Measurements from ENCODE around the gene MYOZ1. TPM values are rescaled to one million over a fixed set of nuclear protein-coding genes. Genes with fewer than 3 reads are reported as not detected.

MYOZ1 gene
- total and polyA plus RNA-seq, 2 of the 8 experiments (the other 6 are each of a cell fraction or from before 2014, with no cell fraction given): 2.6 to 3.3 TPM

GRCh38 chr10:73581918-73582317 is 59.4 kb downstream of the MYOZ1 start:
- Histone ChIP-seq H3K27me3 (replicated peaks in 1 of 4; ENCODE audit: control insufficient read depth in 3 of 4, extremely low read depth in 1 of 4, insufficient read depth in 3 of 4, low read length in 3 of 4) (no peaks in the 10 kb centered on the region), H3K4me2 (ENCODE audit: insufficient read depth in 1 of 2, low read depth in 2 of 2, low read length in 2 of 2) (no peak overlapping the region), H2BK12ac (ENCODE audit: low read depth, low read length) (no peak overlapping the region), H3K56ac (replicated peaks; ENCODE audit: insufficient read length, low read depth, low read length) (no peak overlapping the region), H3K79me2 (ENCODE audit: control insufficient read depth in 1 of 2, insufficient read depth in 2 of 2, low read length in 2 of 2) (peaks cover 0 to 51% of the 10 kb centered on the region in 2 experiments; a peak in 2 of 4 replicates), H2AFZ (ENCODE audit: low read length) (no peak overlapping the region), H3K79me1 (ENCODE audit: low read depth, low read length) (no peaks in the 10 kb centered on the region), H3K36me3 (ENCODE audit: control insufficient read depth in 2 of 4, insufficient read depth in 4 of 4, low read length in 3 of 4) (no peaks in the 10 kb centered on the region), H2AK5ac (ENCODE audit: low read depth, low read length) (no peak overlapping the region), H2BK20ac (ENCODE audit: low read length) (no peak overlapping the region), H3K9me3 (ENCODE audit: insufficient read depth in 2 of 2, low read depth in 1 of 2, low read length in 1 of 2) (peaks cover 0 to 3% of the 10 kb centered on the region in 2 experiments; a peak in 1 of 4 replicates), H4K8ac (ENCODE audit: extremely low read depth, insufficient read depth, low read length) (no peak overlapping the region), H4K91ac (replicated peaks; ENCODE audit: insufficient read length, low read length) (no peak overlapping the region), H3K9ac (replicated peaks in 1 of 4; ENCODE audit: extremely low read depth in 1 of 4, low read depth in 3 of 4, low read length in 3 of 4) (no peak overlapping the region), H3K4me3 (ENCODE audit: extremely low read depth in 1 of 4, insufficient read depth in 2 of 4, low read depth in 3 of 4, low read length in 4 of 4) (no peak overlapping the region), H4K5ac (ENCODE audit: insufficient read length, low read depth, low read length) (no peak overlapping the region), H2BK120ac (replicated peaks; ENCODE audit: low read depth, low read length) (no peak overlapping the region), H4K20me1 (replicated peaks in 1 of 2; ENCODE audit: control insufficient read depth in 1 of 2, insufficient read depth in 2 of 2, low read length in 2 of 2) (no peaks in the 10 kb centered on the region), H3K23me2 (ENCODE audit: low read depth, low read length) (no peaks in the 10 kb centered on the region), H3K4me1 (replicated peaks in 1 of 4; ENCODE audit: control insufficient read depth in 3 of 4, insufficient read depth in 4 of 4, low read length in 3 of 4) (peaks cover 0 to 3% (median 0%) of the 10 kb centered on the region in 4 experiments; a peak in 3 of 7 replicates), H3K4ac (replicated peaks; ENCODE audit: insufficient read length, low read depth, low read length) (no peak overlapping the region), H3K18ac (ENCODE audit: extremely low read depth, low read length) (no peak overlapping the region), H2BK5ac (ENCODE audit: low read depth, low read length) (no peak overlapping the region), H3K27ac (ENCODE audit: low read depth, low read length) (no peak overlapping the region), H2BK15ac (ENCODE audit: low read length) (no peak overlapping the region), H3K14ac (ENCODE audit: insufficient read length) (no peak overlapping the region), H3K23ac (ENCODE audit: insufficient read length) (no peak overlapping the region)
- WGBS, 2 experiments (ENCODE audit: extremely low coverage in 1 of 2, insufficient coverage in 1 of 2, insufficient read length in 1 of 2, insufficient replicate concordance in 2 of 2, low coverage in 1 of 2, low lambda C conversion rate in 2 of 2, missing lambda C conversion rate in 1 of 2): 81% methylated on average over 2 of the region's 2 CpGs; no CpG with 5 or more reads in 1 of the 2 experiments
- POLR2A ChIA-PET (ENCODE audit: partially characterized antibody): interaction anchor here (0.5 to 1.5 kb wide), 7 partner anchors 8 to 98 kb away, joined by 3 to 6 read pairs (median 4); partner anchors contain the start of genes PPP3CB and USP54
- DNase-seq (ENCODE audit: low read depth in 1 of 2, low spot score in 2 of 2) (no peak), FAIRE-seq (no peak)
- CTCF ChIA-PET (ENCODE audit: partially characterized antibody): interaction anchor here (0.6 to 1.9 kb wide), 5 partner anchors 9 to 219 kb away, joined by 3 to 9 read pairs (median 4); partner anchors contain the start of gene USP54
- TF ChIP-seq MAFK (IDR thresholded peaks at IDR 0.05; ENCODE audit: low read depth, low read length): no peak
- no peak for TF ChIP-seq TEAD4 (IDR thresholded peaks at IDR 0.05; ENCODE audit: low read depth, low read length)
- TF ChIP-seq BCL11A (IDR thresholded peaks at IDR 0.05; ENCODE audit: low read depth in 2 of 2, low read length in 2 of 2): no peak
- TF ChIP-seq CREB1 (IDR thresholded peaks at IDR 0.05): no peak
- no peak for TF ChIP-seq KDM1A (IDR thresholded peaks at IDR 0.05; ENCODE audit: borderline replicate concordance, low read length)
- TF ChIP-seq CHD1 (IDR thresholded peaks at IDR 0.05; ENCODE audit: low read depth, low read length): no peak
- TF ChIP-seq POLR2A (IDR thresholded peaks at IDR 0.05; ENCODE audit: control extremely low read depth in 1 of 2, low read depth in 2 of 2, low read length in 2 of 2): no peak
- TF ChIP-seq ATF3 (IDR thresholded peaks at IDR 0.05; ENCODE audit: insufficient read depth, low read depth, low read length): no peak
- no peak for TF ChIP-seq RAD21 (IDR thresholded peaks at IDR 0.05 in 1 of 2, conservative IDR thresholded peaks at IDR 0.05 in 1 of 2; ENCODE audit: low read depth in 2 of 2, low read length in 2 of 2)
- no peak for TF ChIP-seq GTF2F1 (IDR thresholded peaks at IDR 0.05; ENCODE audit: borderline replicate concordance, low read depth, low read length)
- TF ChIP-seq JUN (IDR thresholded peaks at IDR 0.05; ENCODE audit: low read depth, low read length): no peak
